GM18519 (cell line): ENCODE data around the gene GPR153.
"Not testable (repeated sequence)": the region's sequence is repeated elsewhere in the genome, so short reads cannot be mapped to it uniquely, and the experiment has no call there.

ENCODE experiments used
- ATAC-seq: cut with Tn5 transposase; IDR thresholded peaks from one replicate; pipeline ENCODE4 v1.9.1; 2021; ENCODE audit warnings: mild to moderate bottlenecking, moderate library complexity; ENCODE audit not compliant: unreplicated experiment, low FRiP score

GPR153 gene

GRCh38 chr1:6260961-6261614, at the start of gene GPR153:
TSS of gene GPR153 (minus strand) at chr1:6261098. CDS start at chr1:6254905, 6,193 bp downstream.
- no peak for ATAC-seq

- no peak for ATAC-seq
Observed at GRCh38 chr1:6310116-6310848, 49.4 kb upstream of the GPR153 start.

- no peak for ATAC-seq
Observed at GRCh38 chr1:6309564-6309963, 48.7 kb upstream of the GPR153 start.

- no peak for ATAC-seq
Observed at GRCh38 chr1:6308449-6308848, 47.6 kb upstream of the GPR153 start.

- ATAC-seq = not testable (repeated sequence)
Observed at GRCh38 chr1:6307682-6308081, 46.8 kb upstream of the GPR153 start.

- no peak for ATAC-seq
Observed at GRCh38 chr1:6307099-6307498, 46.2 kb upstream of the GPR153 start.

- ATAC-seq = no peak
Observed at GRCh38 chr1:6303397-6304012, 42.6 kb upstream of the GPR153 start.

- ATAC-seq = no peak
Observed at GRCh38 chr1:6302568-6302967, 41.7 kb upstream of the GPR153 start.

- no peak for ATAC-seq
Observed at GRCh38 chr1:6301526-6301925, 40.6 kb upstream of the GPR153 start.

- ATAC-seq = no peak
Observed at GRCh38 chr1:6300342-6301048, 39.6 kb upstream of the GPR153 start.

GRCh38 chr1:6299557-6300165, 38.8 kb upstream of the GPR153 start:
- no peak for ATAC-seq

GRCh38 chr1:6298940-6299465, 38.1 kb upstream of the GPR153 start:
- ATAC-seq = no peak

GRCh38 chr1:6298530-6298929, 37.6 kb upstream of the GPR153 start:
- ATAC-seq = no peak

- no peak for ATAC-seq
Observed at GRCh38 chr1:6295910-6296309, 35.0 kb upstream of the GPR153 start.

- ATAC-seq = no peak
Observed at GRCh38 chr1:6294890-6295556, 34.1 kb upstream of the GPR153 start.

- no peak for ATAC-seq
Observed at GRCh38 chr1:6294080-6294889, 33.4 kb upstream of the GPR153 start.

GRCh38 chr1:6292102-6292501, 31.2 kb upstream of the GPR153 start:
- ATAC-seq = no peak

- ATAC-seq = no peak
Observed at GRCh38 chr1:6288665-6289064, 27.8 kb upstream of the GPR153 start.

GRCh38 chr1:6288026-6288425, 27.1 kb upstream of the GPR153 start:
- no peak for ATAC-seq
